GM19328 (cell line): ENCODE data around the gene BRPF3.

Source experiments
- ATAC-seq: cut with Tn5 transposase; IDR thresholded peaks from one replicate; pipeline ENCODE4 v1.9.1; 2021; ENCODE audit warnings: mild to moderate bottlenecking, moderate library complexity; ENCODE audit not compliant: unreplicated experiment

The BRPF3 gene

GRCh38 chr6:36227379-36228228 is 31.1 kb downstream of the BRPF3 start:
- ATAC-seq = no peak

- no peak for ATAC-seq
These were observed 32.7 kb downstream of the BRPF3 start for GRCh38 chr6:36229223-36229622.

- no peak for ATAC-seq
These were observed 33.8 kb downstream of the BRPF3 start for GRCh38 chr6:36230371-36230770.

- ATAC-seq = no peak
These were observed 35.6 kb downstream of the BRPF3 start for GRCh38 chr6:36232172-36232571.

- no peak for ATAC-seq
These were observed 38.8 kb downstream of the BRPF3 start for GRCh38 chr6:36235309-36235708.

- no peak for ATAC-seq
These were observed 39.3 kb downstream of the BRPF3 start for GRCh38 chr6:36235862-36236261.

- no peak for ATAC-seq
These were observed 43.2 kb downstream of the BRPF3 start for GRCh38 chr6:36239774-36240173.

- ATAC-seq = peak; percentile 78
These were observed 45.2 kb downstream of the BRPF3 start for GRCh38 chr6:36241728-36242127.

- ATAC-seq = no peak
These were observed 45.6 kb downstream of the BRPF3 start for GRCh38 chr6:36242161-36242560.

GRCh38 chr6:36242626-36243025 is 46.1 kb downstream of the BRPF3 start:
- ATAC-seq = no peak

- no peak for ATAC-seq
These were observed 47.1 kb downstream of the BRPF3 start for GRCh38 chr6:36243562-36244212.

GRCh38 chr6:36244641-36245280 is 48.2 kb downstream of the BRPF3 start:
- ATAC-seq = no peak

GRCh38 chr6:36245572-36246061 is 49.1 kb downstream of the BRPF3 start:
- no peak for ATAC-seq

GRCh38 chr6:36246506-36247268 is 50.1 kb downstream of the BRPF3 start:
- ATAC-seq = no peak

GRCh38 chr6:36247693-36248092 is 51.1 kb downstream of the BRPF3 start:
- no peak for ATAC-seq

- no peak for ATAC-seq
These were observed 52.4 kb downstream of the BRPF3 start for GRCh38 chr6:36248980-36249379.

- no peak for ATAC-seq
These were observed 53.0 kb downstream of the BRPF3 start for GRCh38 chr6:36249536-36249935.

GRCh38 chr6:36252005-36252404 is 55.5 kb downstream of the BRPF3 start:
- no peak for ATAC-seq

- ATAC-seq = no peak
These were observed 67.0 kb downstream of the BRPF3 start for GRCh38 chr6:36263390-36264000.

GRCh38 chr6:36265744-36266143 is 69.2 kb downstream of the BRPF3 start:
- ATAC-seq = no peak
